Cortex of kidney (tissue), 1 donor: ENCODE measurements around the gene CCNI2.

Source experiments
- DNase-seq: peaks from one replicate; lab custom pipeline; 2025; lab: John Stamatoyannopoulos, UW

Gene CCNI2

GRCh38 chr5:132765311-132766019 lies 18.2 kb downstream of the CCNI2 start:
- DNase-seq: no peak

GRCh38 chr5:132766020-132766805 lies 19.0 kb downstream of the CCNI2 start:
- no peak for DNase-seq

DNA sequence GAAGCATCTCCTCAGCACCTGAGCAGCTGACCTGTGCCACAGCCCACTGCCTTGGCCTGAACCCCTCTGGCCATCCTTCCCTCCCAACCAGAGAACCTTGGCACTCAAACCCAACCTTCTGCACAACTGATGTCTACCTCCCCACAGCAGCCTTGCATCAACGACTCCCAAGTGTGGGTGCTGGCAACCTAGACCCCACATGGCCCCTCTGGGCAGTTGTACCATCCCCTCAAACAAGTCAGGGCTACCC lies 19.5 kb downstream of the CCNI2 start:
- no peak for DNase-seq

DNA sequence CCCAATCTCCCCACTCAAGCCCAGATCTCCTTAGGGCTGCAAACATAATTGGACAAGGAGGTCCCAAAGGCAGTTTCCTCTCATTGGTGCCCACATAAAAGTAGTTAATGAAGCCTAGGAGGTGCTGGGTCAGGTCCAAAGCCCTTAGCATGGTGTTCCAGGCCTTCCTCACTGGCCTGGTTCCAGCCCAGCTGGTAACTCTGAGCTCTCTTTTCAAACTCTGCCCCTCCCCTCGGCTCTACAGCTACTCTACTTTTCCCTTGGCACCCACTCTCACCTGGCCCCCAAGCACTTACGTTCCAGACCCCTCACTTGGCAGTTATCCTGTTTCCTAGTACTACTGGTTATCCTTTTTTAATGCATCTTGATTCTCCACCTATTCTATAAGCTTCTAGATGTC lies 19.9 kb downstream of the CCNI2 start:
- no peak for DNase-seq

DNA sequence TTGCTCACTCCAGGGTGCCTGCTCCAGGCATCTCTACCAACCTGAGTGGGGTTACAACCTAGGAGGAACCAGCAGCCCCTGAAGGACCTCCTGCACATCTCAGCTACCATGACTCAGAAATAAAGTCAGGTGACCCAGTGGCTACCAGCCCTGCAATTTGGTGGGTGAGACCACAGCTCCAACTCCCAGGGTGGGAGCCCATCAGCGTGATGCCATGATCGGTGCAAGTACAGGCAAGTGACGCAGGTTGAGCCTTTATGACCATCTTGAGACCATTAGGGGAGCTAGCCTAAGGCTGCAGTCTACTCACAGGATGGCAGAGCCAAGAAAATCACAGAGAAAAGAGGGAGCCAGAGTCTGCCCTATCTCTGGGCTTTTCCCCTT lies 21.3 kb downstream of the CCNI2 start:
- no peak for DNase-seq

DNA sequence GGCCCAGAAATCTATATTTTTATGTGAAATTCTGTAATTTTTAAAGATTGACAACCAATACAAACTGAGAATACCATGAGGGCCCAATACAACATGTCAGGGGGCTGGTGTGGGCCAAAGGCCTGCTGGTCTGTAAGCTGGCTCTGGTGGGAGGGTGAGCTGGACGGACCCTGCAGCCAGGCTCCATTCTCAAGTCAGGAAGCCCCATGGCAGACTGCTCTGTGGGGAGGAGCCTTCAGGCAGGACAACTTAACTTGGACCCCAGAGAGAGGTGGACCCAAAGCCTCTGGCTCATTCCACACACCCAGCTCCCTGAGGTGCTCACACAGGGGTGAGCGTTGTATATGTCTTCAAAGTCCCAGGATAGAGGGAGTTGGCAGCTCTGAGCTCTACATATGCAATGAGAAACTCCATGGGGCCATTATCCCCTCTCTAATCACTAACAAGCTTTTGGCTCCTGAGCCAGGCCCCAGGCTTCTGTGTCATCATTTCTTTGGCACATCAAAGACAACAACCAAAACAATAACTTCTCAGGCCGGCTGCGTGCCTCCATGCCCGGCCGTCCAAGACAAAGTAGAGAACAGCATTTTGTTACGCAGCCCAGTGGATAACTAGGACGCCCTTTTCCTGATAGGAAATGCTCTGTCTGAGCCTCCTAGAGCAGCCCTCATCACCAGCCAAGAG lies 23.4 kb downstream of the CCNI2 start:
- no peak for DNase-seq

DNA sequence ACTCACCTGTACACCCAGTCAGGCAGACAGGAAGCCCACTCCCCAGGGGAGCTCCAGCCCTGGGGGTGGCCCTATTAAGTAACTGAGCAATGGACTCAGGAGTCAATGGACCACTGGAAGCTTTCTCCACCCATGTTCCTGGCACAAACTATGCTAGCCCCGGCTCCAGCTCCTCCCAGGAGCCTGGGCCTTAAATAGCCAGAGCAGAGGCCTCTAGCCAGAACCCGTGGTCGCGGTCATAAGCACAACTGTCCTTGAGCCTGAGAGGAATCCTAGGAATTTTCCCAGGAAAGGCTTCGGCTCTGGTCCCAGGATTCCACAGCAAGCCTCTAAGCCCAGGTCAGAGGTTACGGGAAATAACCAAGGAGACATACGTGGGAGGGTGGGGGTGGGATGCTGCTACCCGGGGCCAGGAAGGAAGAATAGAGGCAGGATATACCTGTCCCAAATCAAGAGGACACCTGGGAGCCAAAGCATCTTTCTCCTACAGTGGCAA lies 24.3 kb downstream of the CCNI2 start:
- DNase-seq: no peak

GRCh38 chr5:132772291-132773070 lies 25.3 kb downstream of the CCNI2 start:
- DNase-seq: no peak

DNA sequence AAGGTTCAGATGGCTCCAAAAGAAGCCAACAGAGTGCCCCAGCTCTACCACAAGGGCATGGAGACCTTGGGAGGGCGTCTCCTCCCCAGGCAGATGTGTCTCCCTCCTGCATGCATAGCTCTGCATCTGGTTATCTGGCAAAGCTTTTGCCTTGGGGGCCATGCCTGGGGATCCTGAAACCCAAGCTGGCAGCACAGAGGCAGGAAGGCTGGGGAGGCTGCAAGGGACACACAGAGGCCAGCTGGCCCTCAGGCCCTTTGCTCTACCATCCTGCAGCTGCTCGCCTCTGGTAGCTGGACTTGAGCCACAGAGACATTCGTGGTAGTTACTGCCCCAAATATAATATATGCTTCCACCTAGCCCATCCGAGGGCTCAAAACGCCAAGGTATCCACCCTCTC lies 25.9 kb downstream of the CCNI2 start:
- no peak for DNase-seq

DNA sequence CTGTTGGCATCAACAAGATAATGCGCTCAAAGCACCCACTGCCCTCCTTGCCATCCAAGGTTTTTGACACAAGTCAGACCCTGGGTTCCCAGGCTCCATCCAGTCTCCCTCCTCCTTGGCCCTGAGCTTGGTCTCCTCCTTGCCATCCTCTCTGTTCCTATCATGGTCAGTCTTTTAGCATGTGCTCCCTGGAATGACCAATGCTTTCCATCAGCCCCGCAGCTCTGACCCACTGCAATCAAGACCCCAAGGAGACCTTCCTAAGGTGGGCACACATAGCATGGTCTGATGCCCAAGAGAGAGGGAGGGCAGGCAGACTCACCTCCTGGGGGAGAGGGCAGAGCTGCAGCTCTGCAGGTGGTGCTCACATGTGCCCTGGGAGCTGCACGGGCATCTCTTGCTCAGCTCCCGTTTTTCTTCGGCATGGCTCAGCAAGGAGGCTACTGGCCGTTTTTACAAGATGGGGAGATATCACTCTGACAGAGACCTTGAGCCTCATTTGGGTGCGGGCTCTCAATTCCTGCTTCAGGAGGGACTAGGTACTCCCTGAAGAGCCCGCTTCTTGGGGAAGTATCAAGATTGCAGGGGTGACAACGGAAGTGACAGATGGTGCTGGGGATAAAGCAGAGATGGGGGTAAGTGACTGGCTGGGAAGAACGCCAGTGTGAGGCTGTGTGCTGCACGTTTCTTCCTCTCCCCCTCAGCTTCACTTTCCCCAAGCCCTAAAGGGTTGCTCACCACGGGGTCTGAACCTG lies 26.6 kb downstream of the CCNI2 start:
- no peak for DNase-seq

GRCh38 chr5:132774406-132774805 lies 27.2 kb downstream of the CCNI2 start:
- DNase-seq: no peak

GRCh38 chr5:132774896-132775295 lies 27.7 kb downstream of the CCNI2 start:
- no peak for DNase-seq

DNA sequence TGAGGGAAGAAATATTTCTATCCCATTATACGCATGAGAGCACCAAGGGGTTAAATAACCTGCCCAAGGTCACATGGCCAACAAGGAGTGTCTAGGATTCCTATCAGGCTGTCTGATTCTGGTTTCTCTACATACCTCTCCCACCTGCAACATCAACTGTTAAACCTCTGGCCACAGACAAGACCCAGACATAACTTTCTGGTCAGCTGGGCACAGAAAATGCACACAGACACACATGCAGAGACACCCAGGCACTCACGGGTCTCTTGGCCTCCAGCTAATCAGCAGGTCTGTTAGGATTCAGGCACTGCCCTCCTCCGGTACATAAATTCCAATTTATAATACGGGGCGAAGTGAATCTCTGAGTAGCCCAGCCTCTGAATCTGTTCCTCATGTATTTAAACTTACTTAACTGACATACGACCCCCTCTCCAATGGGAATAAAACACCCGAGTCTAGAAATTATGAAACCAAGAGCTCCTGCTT lies 28.3 kb downstream of the CCNI2 start:
- DNase-seq: no peak

GRCh38 chr5:132776131-132776937 lies 29.1 kb downstream of the CCNI2 start:
- DNase-seq: no peak

DNA sequence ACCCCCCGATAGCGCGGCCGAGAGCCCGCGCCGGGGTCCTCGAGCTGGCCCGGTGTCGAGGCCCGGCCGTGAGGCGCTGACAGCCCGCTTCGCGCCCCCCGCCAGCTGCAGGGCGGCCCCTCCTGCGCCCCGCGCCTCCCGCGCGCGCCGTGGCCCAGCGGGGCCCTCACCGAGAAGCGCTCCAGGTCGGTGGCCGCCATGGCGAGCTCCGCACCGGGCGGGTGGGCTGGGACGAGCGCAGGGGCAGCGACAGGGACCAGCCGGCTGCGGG lies 29.6 kb downstream of the CCNI2 start:
- no peak for DNase-seq

- DNase-seq: no peak
Measured at GRCh38 chr5:132777209-132778069, 30.2 kb downstream of the CCNI2 start, which contains the start of gene SEPTIN8. SEPTIN8 (minus strand) TSS chr5:132777239; CDS start chr5:132777137, 102 bp downstream.

GRCh38 chr5:132778129-132778528 lies 30.9 kb downstream of the CCNI2 start:
- no peak for DNase-seq

DNA sequence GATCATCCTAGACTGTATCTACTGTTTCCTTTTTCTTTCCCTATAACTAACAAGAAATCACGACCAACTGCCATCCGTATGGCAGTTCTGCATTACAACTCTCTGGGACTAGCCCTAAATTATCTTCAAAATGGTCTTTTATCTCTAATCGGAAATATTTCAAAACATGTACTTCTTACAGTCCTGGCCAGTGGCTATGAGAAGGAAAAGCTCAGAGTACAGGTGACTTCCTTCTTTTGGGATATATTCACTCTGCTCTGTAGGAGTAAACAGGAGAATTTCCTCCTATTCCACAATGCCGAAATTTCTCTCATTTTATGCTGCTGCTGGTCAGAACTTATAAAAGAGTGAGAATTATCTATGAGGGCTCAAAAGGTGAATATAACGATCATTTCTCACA lies 31.6 kb downstream of the CCNI2 start:
- no peak for DNase-seq

- no peak for DNase-seq
Measured at GRCh38 chr5:132779961-132780360, 32.7 kb downstream of the CCNI2 start.

DNA sequence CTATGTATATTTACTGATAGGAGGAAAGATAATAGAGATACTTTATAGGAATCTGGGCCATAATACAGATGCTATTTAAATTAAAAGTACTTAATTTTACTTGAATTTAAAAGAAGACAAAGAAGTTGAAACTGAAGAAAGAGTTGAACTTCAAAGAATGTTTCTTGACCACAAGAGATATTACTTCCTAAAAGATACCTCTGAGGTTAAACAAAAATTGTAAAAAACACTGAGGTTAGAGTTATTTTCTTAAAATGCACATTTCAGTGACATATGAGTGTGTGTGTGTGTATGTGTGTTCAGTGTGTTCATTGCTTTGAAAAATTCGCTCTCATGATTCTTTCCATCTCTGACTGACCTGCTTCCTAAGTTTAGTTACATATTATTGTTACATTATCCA lies 33.4 kb downstream of the CCNI2 start:
- no peak for DNase-seq
